ENCODE measurements around the gene DKC1.
"Not testable (repeated sequence)": the region's sequence is repeated elsewhere in the genome, so short reads cannot be mapped to it uniquely, and the experiment has no call there.

Gene DKC1

GRCh38 chrX:154822029-154822428, 59.4 kb downstream of the DKC1 start:
- H3K4me3 ChIP-seq (ENCODE audit: low read depth, low read length, poor library complexity, severe bottlenecking) = no peak overlapping the region
- H2AFZ ChIP-seq (ENCODE audit: low read length) = no peak overlapping the region
- H3K27me3 ChIP-seq (ENCODE audit: insufficient read depth, low read length) = no peaks in the 10 kb centered on the region
- H3K9me2 ChIP-seq (ENCODE audit: low read depth, low read length) = no peaks in the 10 kb centered on the region
- H3K4me2 ChIP-seq (ENCODE audit: low read length) = no peak overlapping the region
- H3K27ac ChIP-seq (ENCODE audit: low read depth, low read length, poor library complexity, severe bottlenecking) = no peak overlapping the region
- H3K9ac ChIP-seq (ENCODE audit: low read length) = no peak overlapping the region
- no peaks in the 10 kb centered on the region; the same call in 1 of the 2 replicates for H3K36me3 ChIP-seq (ENCODE audit: insufficient read depth, low read length)
- H3F3A ChIP-seq (ENCODE audit: insufficient read depth, low read length) = no peaks in the 10 kb centered on the region
- TF ChIP-seq CTCF (IDR thresholded peaks at IDR 0.05; ENCODE audit: low read length) (no peak), EZH2 (IDR thresholded peaks at IDR 0.05; ENCODE audit: borderline replicate concordance, low read length) (no peak)
- H3K79me2 ChIP-seq (ENCODE audit: insufficient read depth, low read length) = no peaks in the 10 kb centered on the region
- no peaks in the 10 kb centered on the region for H3K9me3 ChIP-seq (ENCODE audit: low read length)
- peaks cover 18% of the 10 kb centered on the region for H3K4me1 ChIP-seq (ENCODE audit: insufficient read depth, low read length, severe bottlenecking)
- H4K20me1 ChIP-seq (ENCODE audit: insufficient read depth, low read length) = no peaks in the 10 kb centered on the region

GRCh38 chrX:154824638-154825037, 62.0 kb downstream of the DKC1 start:
- Histone ChIP-seq H3K4me3 (ENCODE audit: low read depth, low read length, poor library complexity, severe bottlenecking) (no peak overlapping the region), H3K27me3 (ENCODE audit: insufficient read depth, low read length) (no peaks in the 10 kb centered on the region)

GRCh38 chrX:154825586-154825985, 62.9 kb downstream of the DKC1 start:
- H3K27ac ChIP-seq (ENCODE audit: low read depth, low read length, poor library complexity, severe bottlenecking); H3K9me3 ChIP-seq (ENCODE audit: low read length); H3K9ac ChIP-seq (ENCODE audit: low read length); H3K36me3 ChIP-seq (ENCODE audit: insufficient read depth, low read length); H3K4me2 ChIP-seq (ENCODE audit: low read length); H3F3A ChIP-seq (ENCODE audit: insufficient read depth, low read length); H4K20me1 ChIP-seq (ENCODE audit: insufficient read depth, low read length); H3K27me3 ChIP-seq (ENCODE audit: insufficient read depth, low read length); H2AFZ ChIP-seq (ENCODE audit: low read length); H3K9me2 ChIP-seq (ENCODE audit: low read depth, low read length); H3K4me3 ChIP-seq (ENCODE audit: low read depth, low read length, poor library complexity, severe bottlenecking); H3K79me2 ChIP-seq (ENCODE audit: insufficient read depth, low read length): not testable (repeated sequence)
- peaks cover 10% of the 10 kb centered on the region for H3K4me1 ChIP-seq (ENCODE audit: insufficient read depth, low read length, severe bottlenecking)

More at GRCh38 chrX:154824638-154825037, 62.0 kb downstream of the DKC1 start:
- no peak overlapping the region for H3K9ac ChIP-seq (ENCODE audit: low read length)
- peaks cover 17% of the 10 kb centered on the region for H3K4me1 ChIP-seq (ENCODE audit: insufficient read depth, low read length, severe bottlenecking)
- H3K9me2 ChIP-seq (ENCODE audit: low read depth, low read length) = no peaks in the 10 kb centered on the region
- H4K20me1 ChIP-seq (ENCODE audit: insufficient read depth, low read length) = no peaks in the 10 kb centered on the region
- H3K4me2 ChIP-seq (ENCODE audit: low read length) = no peak overlapping the region
- H3K9me3 ChIP-seq (ENCODE audit: low read length) = no peaks in the 10 kb centered on the region
- H3F3A ChIP-seq (ENCODE audit: insufficient read depth, low read length) = no peaks in the 10 kb centered on the region
- H3K79me2 ChIP-seq (ENCODE audit: insufficient read depth, low read length) = no peaks in the 10 kb centered on the region
- H3K36me3 ChIP-seq (ENCODE audit: insufficient read depth, low read length) = no peaks in the 10 kb centered on the region
- no peak for TF ChIP-seq EZH2 (IDR thresholded peaks at IDR 0.05; ENCODE audit: borderline replicate concordance, low read length)
- no peak for TF ChIP-seq CTCF (IDR thresholded peaks at IDR 0.05; ENCODE audit: low read length)
- H3K27ac ChIP-seq (ENCODE audit: low read depth, low read length, poor library complexity, severe bottlenecking) = no peak overlapping the region
- no peak overlapping the region for H2AFZ ChIP-seq (ENCODE audit: low read length)

All from OCI-LY1 (cell line).